Smooth muscle cell (in vitro differentiated cells): Measurements from ENCODE around the gene ADAM19. TPM values are rescaled to one million over a fixed set of nuclear protein-coding genes. Genes with fewer than 3 reads are reported as not detected.

Source experiments
- DNase-seq: peaks from one replicate; lab custom pipeline; 2025; ENCODE audit not compliant: unreplicated experiment; lab: John Stamatoyannopoulos, UW
- H2AFZ ChIP-seq: fragments of 200-600 bp; sonication (generic); 2 replicates; pipeline ENCODE4 v1.6.0; 2016; ENCODE audit warnings: antibody characterized with exemption, low read depth, mild to moderate bottlenecking
- H3F3A ChIP-seq: fragments of 200-600 bp; sonication (generic); 2 replicates; pipeline ENCODE4 v1.6.0; 2017; ENCODE audit warnings: antibody characterized with exemption, low read depth
- H3K27ac ChIP-seq: fragments of 200-600 bp; sonication (generic); 2 replicates; pipeline ENCODE4 v1.5.1; 2016; ENCODE audit warnings: low read depth, mild to moderate bottlenecking
- H3K27me3 ChIP-seq: fragments of 200-600 bp; sonication (generic); 2 replicates; pipeline ENCODE4 v1.6.1; 2016; ENCODE audit warnings: low read depth, mild to moderate bottlenecking
- H3K36me3 ChIP-seq: fragments of 200-600 bp; sonication (generic); 2 replicates; pipeline ENCODE4 v1.5.1; 2016; ENCODE audit warnings: low read depth
- H3K4me1 ChIP-seq: fragments of 200-600 bp; sonication (generic); 2 replicates; pipeline ENCODE4 v1.5.1; 2016; ENCODE audit warnings: low read depth
- H3K4me2 ChIP-seq: fragments of 200-600 bp; sonication (generic); 2 replicates; pipeline ENCODE4 v1.6.0; 2016; ENCODE audit warnings: mild to moderate bottlenecking
- H3K4me3 ChIP-seq: fragments of 200-600 bp; sonication (generic); 2 replicates; pipeline ENCODE4 v1.5.1; 2016; ENCODE audit warnings: mild to moderate bottlenecking
- H3K79me2 ChIP-seq: fragments of 200-600 bp; sonication (generic); 2 replicates; pipeline ENCODE4 v1.6.0; 2016; ENCODE audit warnings: low read depth, mild to moderate bottlenecking
- H3K9ac ChIP-seq: fragments of 200-600 bp; sonication (generic); 2 replicates; pipeline ENCODE4 v1.6.0; 2016; ENCODE audit warnings: low read depth
- H3K9me3 ChIP-seq: fragments of 200-600 bp; sonication (generic); replicated peaks from 2 replicates; pipeline ENCODE4 v1.5.1; 2016; ENCODE audit warnings: low read depth
- H4K20me1 ChIP-seq: fragments of 200-600 bp; sonication (generic); 2 replicates; pipeline ENCODE4 v1.6.0; 2016; ENCODE audit warnings: low read depth
- CTCF ChIP-seq: fragments of 200-600 bp; sonication (generic); IDR thresholded peaks from 2 replicates; pipeline ENCODE4 v1.5.1; 2017; ENCODE audit warnings: borderline replicate concordance, mild to moderate bottlenecking, antibody characterized with exemption; ENCODE audit not compliant: insufficient read depth, poor library complexity, severe bottlenecking
- WGBS: methylation state at CpG from one replicate; pipeline ENCODE4 v1.1.7; 2016; ENCODE audit warnings: low lambda C conversion rate; 5-methylcytosine and 5-hydroxymethylcytosine counted together
- polyA plus RNA-seq: library from polyadenylated mRNA; unstranded; fragments of >200 nt; fragmentation: Nextera tagmentation; extraction: Ambion mirVana; gene quantifications from 2 replicates; pipeline ENCODE4 v1.2.1, GENCODE V29; 2016
- total RNA-seq: library from RNA; depleted of rRNA; stranded (reverse); fragments of >200 nt; gene quantifications from 2 replicates; pipeline ENCODE4 v1.2.3, GENCODE V29; 2014

The ADAM19 gene
- total and polyA plus RNA-seq, 2 experiments from 2014 or later: 62.2 to 112 TPM

GRCh38 chr5:157445745-157446411, 129.7 kb downstream of the ADAM19 start:
- Histone ChIP-seq H2AFZ (no peak overlapping the region), H3K27me3 (no peaks in the 10 kb centered on the region)
- 92% methylated on average over 5 of the region's 5 CpGs for WGBS

GRCh38 chr5:157444224-157444623, 131.4 kb downstream of the ADAM19 start:
- H2AFZ ChIP-seq: no peak overlapping the region
- H3K36me3 ChIP-seq: no peaks in the 10 kb centered on the region
- no peak for TF ChIP-seq CTCF
- H3K4me3 ChIP-seq: no peak overlapping the region
- H3F3A ChIP-seq: no peaks in the 10 kb centered on the region
- 84% methylated on average over 4 of the region's 4 CpGs for WGBS
- DNase-seq: no peak
- no peak overlapping the region for H3K4me2 ChIP-seq
- no peaks in the 10 kb centered on the region for H3K9me3 ChIP-seq
- no peak overlapping the region for H3K27ac ChIP-seq
- H4K20me1 ChIP-seq: no peaks in the 10 kb centered on the region
- H3K79me2 ChIP-seq: no peaks in the 10 kb centered on the region
- no peak overlapping the region for H3K9ac ChIP-seq
- no peaks in the 10 kb centered on the region for H3K4me1 ChIP-seq
- H3K27me3 ChIP-seq: no peaks in the 10 kb centered on the region

More at GRCh38 chr5:157445745-157446411, 129.7 kb downstream of the ADAM19 start:
- no peak for DNase-seq
- no peak overlapping the region for H3K4me2 ChIP-seq
- no peak overlapping the region for H3K9ac ChIP-seq
- no peaks in the 10 kb centered on the region for H4K20me1 ChIP-seq
- no peak overlapping the region for H3K4me3 ChIP-seq
- H3K4me1 ChIP-seq: no peaks in the 10 kb centered on the region
- no peak overlapping the region for H3K27ac ChIP-seq
- no peaks in the 10 kb centered on the region for H3K79me2 ChIP-seq
- no peaks in the 10 kb centered on the region for H3K36me3 ChIP-seq
- H3K9me3 ChIP-seq: no peaks in the 10 kb centered on the region
- TF ChIP-seq CTCF: no peak
- H3F3A ChIP-seq: no peaks in the 10 kb centered on the region

GRCh38 chr5:157443041-157443549, 132.5 kb downstream of the ADAM19 start:
- no peak for DNase-seq
- WGBS: 57% methylated on average over 7 of the region's 7 CpGs

More at GRCh38 chr5:157443041-157443549, 132.5 kb downstream of the ADAM19 start:
- Histone ChIP-seq H2AFZ (no peak overlapping the region), H3K4me3 (no peak overlapping the region), H4K20me1 (no peaks in the 10 kb centered on the region), H3K27me3 (no peaks in the 10 kb centered on the region), H3K4me2 (no peak overlapping the region), H3F3A (no peaks in the 10 kb centered on the region), H3K79me2 (no peaks in the 10 kb centered on the region), H3K9ac (no peak overlapping the region), H3K27ac (no peak overlapping the region), H3K9me3 (no peaks in the 10 kb centered on the region), H3K4me1 (no peaks in the 10 kb centered on the region), H3K36me3 (no peaks in the 10 kb centered on the region)
- TF ChIP-seq CTCF: no peak
